ENCODE results near the gene ANGPTL8.

Gene ANGPTL8

GRCh38 chr19:11238041-11238440, 1.4 kb upstream of the ANGPTL8 start:
- DNase-seq, result no peak

- no peak for DNase-seq
Measured at GRCh38 chr19:11238781-11239376, 540 bp upstream of the ANGPTL8 start.

GRCh38 chr19:11240008-11240444, 607 bp downstream of the ANGPTL8 start:
- no peak for DNase-seq

- DNase-seq, result no peak
Measured at GRCh38 chr19:11242025-11242424, 2.6 kb downstream of the ANGPTL8 start.

GRCh38 chr19:11242864-11243797, 3.7 kb downstream of the ANGPTL8 start:
- peak; percentile 90 for DNase-seq

- DNase-seq, result no peak
Measured at GRCh38 chr19:11243798-11244169, 4.4 kb downstream of the ANGPTL8 start.

DNA sequence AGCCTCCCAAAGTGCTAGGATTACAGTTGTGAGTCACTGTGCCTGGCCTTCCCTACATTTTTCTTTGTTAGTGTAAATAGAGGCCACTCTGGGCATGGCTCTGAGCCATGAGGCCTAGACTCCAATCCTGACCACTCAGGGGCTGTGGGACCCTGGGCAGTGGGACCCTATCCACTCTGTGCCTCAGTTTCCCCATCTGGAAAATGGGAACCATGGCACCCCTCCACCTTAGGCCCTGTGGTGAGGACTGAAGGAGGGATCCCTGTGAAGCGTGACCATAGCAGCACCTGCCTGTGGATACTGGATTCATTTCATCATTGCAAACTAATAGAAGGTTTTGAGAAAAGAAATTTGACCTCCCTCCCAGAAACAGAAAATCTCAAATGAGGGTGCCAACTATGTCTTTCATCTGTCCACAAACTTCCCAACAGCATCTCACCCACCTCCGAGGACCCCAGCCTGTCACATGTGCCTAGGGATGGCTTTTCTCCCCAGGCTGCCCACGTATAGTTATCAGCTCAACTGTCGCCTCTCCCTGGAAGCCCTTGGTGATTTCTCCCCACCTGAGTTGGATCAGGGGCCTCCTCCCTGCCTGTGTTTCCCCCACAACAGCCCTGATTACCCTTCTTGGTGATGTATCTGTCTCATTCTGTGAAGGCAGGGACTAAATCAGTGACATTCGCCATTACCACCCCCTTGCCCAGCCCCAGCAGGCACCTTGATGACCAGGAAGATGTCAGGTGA, 5.6 kb downstream of the ANGPTL8 start:
- no peak for DNase-seq

DNA sequence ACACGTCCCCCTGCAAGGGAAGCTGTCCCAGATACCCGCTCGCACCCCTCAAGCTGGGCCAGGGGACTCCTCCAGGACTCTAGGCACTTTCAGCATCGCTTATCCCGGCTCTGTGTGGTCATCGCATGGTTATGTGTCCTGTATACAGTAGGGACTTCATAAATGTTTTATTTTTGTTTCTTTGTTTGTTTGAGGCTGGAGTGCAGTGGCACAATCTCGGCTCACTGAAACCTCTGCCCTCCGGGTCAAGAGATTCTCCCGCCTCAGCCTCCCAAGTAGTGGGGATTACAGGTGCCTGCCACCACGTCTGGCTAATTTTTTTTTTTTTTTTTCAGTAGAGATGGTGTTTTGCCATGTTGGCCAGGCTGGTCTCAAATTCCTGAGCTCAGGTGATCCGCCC, 7.5 kb downstream of the ANGPTL8 start:
- no peak for DNase-seq

DNA sequence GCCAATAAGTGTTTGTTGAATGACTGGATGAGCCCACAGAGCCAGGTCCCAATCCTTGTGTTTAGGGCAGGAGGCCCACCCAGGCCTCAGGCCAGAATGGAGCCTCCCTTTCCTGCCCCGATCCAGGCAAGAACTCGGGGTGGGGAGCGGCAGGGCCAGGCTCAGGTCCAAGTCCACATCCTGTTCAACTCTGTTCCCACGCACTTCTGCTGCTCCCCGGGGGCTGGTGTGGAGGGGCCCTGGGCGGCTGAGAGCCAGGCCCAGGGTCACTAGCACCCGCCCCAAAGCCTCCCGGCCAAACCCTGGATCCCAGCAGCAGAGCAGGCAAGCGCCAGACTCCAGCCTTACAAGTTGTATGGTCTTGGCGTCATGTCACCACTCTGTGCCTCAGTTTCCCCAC, 8.0 kb downstream of the ANGPTL8 start:
- DNase-seq, result no peak

DNA sequence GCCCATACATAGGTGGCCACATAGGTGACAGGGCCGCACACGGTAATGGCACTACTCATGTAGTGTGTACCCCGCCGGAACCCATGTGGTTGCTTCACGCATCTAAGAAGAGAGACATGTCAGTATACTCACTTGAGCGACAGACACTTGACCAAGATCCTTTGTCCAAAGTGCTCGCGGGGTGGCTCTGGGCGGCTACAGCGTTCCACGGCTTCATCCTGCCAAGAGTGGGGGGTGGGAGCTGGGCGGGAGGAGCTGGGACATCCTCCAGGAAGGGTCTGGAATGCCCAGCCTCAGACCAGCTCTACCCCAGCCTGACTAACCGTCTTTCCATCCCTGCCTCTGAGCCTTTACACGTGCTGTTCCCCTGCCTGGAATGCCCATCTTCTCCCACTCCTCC, 8.5 kb downstream of the ANGPTL8 start:
- no peak for DNase-seq

GRCh38 chr19:11248852-11249251, 9.4 kb downstream of the ANGPTL8 start:
- no peak for DNase-seq

DNA sequence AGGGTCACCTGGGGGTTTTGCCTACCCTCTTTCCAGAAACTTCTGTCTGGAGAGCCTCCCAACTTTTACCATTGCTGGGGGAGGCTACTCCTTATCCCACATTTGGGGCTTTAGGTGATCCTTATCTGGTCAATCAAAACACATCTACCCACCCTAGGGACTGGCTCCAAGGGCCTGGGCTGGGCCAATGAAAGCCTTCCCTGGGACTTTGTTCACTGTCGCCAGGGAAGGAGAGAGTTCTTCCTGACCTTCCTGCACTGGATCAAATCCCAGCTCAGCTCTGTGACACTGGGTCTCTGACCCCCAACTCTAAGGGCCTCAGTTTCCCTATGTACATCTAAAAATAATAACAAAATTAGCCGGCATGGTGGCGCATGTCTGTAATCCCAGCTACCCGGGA, 11.8 kb downstream of the ANGPTL8 start:
- no peak for DNase-seq

DNA sequence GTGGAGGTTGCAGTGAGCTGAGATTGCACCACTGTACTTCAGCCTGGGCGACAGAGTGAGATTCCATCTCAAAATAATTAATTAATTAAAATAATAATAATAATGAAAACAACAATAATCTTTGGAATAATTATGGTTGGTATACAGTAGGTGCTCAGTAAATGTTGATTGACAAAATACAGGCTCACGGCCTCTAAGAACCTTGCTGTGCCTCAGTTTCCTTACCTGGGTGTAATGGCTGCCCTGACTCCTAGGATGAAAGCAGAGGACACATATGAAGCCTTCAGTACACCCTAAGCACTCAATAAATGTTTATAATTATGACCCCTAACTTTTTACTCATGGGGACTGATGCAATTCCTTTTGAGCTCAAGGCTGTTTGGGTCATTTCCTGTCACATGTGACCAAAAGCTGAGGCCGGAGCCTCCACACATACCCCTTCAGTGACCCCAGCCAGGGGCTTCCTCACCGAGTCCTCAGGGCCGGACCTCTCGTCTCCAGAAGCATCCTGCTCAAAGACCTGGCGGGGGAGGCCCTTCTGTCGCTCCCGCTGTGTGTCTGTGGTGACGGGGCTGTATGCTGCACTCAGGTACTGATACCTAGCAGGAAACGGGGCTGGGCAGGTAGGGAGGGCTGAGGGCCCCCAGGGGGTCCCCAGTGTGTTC, 12.4 kb downstream of the ANGPTL8 start:
- no peak for DNase-seq

DNA sequence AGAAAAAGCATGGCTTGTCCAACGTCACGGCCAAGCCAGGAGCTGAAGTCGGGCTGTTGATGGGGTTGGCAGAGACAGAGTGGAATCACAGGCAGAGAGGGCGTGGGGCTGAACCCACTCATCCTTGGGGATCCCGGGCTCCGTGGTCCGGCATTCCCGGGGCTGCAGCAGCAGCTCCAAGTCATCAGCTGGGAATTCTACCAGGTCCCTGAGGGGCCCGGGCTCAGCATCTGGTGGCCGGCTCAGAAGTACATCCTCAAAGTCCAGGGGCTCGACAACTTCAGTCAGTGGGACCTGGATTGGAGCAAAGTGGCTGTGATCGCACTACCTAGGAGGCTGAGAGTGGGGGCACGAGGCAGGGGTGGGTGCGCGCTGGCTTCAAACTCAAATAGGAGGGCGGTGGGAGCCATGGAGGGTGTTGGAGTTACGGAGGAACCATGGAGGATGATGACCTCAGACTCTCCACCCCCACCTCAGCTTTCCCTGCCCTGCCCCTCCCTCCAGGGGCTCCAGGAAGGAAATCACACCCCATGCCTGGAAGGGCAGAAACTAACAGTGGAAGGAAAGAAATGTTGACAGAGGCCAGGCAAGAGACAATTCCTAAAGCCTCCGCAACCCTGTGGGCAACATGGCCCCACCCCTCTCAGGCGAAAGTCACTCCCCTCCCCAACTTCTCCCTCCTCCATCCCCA, 13.4 kb downstream of the ANGPTL8 start:
- DNase-seq, result no peak

GRCh38 chr19:11254666-11255065, 15.2 kb downstream of the ANGPTL8 start:
- DNase-seq, result no peak

GRCh38 chr19:11256189-11256588, 16.8 kb downstream of the ANGPTL8 start:
- DNase-seq, result no peak

DNA sequence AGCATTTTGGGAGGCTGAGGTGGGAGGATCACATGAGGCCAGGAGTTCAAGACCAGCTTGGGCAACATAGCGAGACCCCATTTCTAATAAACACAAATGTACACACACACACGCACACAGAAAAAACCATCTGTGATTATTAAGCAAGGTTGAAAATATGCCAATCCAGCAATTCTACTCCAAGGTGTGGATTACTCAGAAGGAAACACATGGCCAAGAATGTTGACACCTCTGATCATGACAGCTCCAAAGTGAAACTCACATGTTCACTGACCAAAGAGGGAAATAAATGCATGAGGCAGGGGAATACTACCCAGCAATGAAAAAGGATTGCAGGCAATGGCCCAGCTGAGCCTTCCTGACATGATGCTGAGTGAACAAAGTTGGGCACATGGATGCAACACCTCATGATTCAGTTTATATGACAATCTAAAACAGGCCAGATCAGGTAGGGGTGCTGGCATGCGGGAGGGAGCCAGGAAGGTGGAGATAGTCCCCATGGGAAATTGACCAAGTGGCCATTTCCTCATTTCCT, 18.5 kb downstream of the ANGPTL8 start:
- no peak for DNase-seq

- DNase-seq, result no peak
Measured at GRCh38 chr19:11260996-11261395, 21.6 kb downstream of the ANGPTL8 start.

- DNase-seq, result peak; percentile 55
Measured at GRCh38 chr19:11261431-11261970, 22.1 kb downstream of the ANGPTL8 start.

GRCh38 chr19:11261971-11262839, 22.8 kb downstream of the ANGPTL8 start, which contains the start of gene DOCK6:
Gene DOCK6 (minus strand): TSS chr19:11262524. CDS start chr19:11262440, 84 bp downstream.
- DNase-seq, result no peak

- DNase-seq, result no peak
Measured at GRCh38 chr19:11263726-11264125, 24.3 kb downstream of the ANGPTL8 start.

Data from retina (tissue), 1 donor.